HT-29 (cell line): ENCODE results near the gene ANXA2R. TPM values are rescaled to one million over a fixed set of nuclear protein-coding genes. Genes with fewer than 3 reads are reported as not detected.
"Not testable (repeated sequence)": the region's sequence is repeated elsewhere in the genome, so short reads cannot be mapped to it uniquely, and the experiment has no call there.

Source experiments
- DNase-seq: peaks from one replicate; pipeline ENCODE4 v3.0.0-alpha.2; 2015; ENCODE audit warnings: low spot score
- total RNA-seq: library from RNA; depleted of rRNA; stranded (reverse); fragments of >200 nt; shearing (Covaris generic); gene quantifications from 2 replicates; pipeline ENCODE4 v1.2.3, GENCODE V29; 2014; rRNA removed

Gene ANXA2R
- 21.1 and 22.7 TPM in 2 replicates for total RNA-seq

GRCh38 chr5:43040287-43041098 lies at the start of gene ANXA2R:
TSS of gene ANXA2R (minus strand) at chr5:43040319. CDS start at chr5:43040046, 273 bp downstream.
- DNase-seq = peak; percentile 100

GRCh38 chr5:43086118-43086908 lies 46.2 kb upstream of the ANXA2R start:
- DNase-seq = not testable (repeated sequence)

DNA sequence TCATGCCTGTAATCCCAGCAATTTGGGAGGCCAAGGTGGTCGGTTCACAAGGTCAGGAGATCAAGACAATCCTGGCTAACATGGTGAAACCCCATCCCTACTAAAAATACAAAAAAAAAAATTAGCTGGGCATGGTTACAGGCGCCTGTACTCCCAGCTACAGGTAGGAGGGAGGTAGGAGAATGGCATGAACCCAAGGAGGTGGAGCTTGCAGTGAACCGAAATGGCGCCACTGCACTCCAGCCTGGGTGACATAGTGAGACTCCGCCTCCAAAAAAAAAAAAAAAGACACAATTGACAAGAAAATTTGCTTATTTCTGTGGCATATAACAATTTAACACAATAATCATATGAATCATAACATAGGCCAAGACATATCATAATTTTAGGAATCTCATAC lies 45.3 kb upstream of the ANXA2R start:
- DNase-seq = no peak

GRCh38 chr5:43084468-43084867 lies 44.3 kb upstream of the ANXA2R start:
- DNase-seq = not testable (repeated sequence)

- DNase-seq = not testable (repeated sequence)
Measured at GRCh38 chr5:43081345-43081744, 41.2 kb upstream of the ANXA2R start.

DNA sequence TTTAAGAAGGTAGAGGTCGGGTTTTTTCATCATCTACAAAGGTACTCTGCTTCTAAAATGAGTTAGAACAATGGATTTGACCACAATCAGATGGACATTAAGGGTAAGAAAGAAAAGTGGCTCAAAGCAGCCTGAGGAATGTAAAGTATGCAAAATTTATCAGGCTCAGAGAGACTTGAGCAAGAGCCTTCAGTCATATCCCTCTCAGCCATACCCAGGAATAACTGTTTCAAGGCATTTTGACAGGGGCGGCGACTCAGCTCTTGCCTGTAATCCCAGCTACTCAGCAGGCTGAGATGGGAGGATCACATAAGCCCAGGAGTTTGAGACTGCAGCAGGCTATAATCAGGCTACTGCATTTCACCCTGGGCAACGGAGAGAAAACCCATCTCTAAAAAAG lies 38.8 kb upstream of the ANXA2R start:
- DNase-seq = no peak

- DNase-seq = not testable (repeated sequence)
Measured at GRCh38 chr5:43077446-43078191, 37.5 kb upstream of the ANXA2R start.

DNA sequence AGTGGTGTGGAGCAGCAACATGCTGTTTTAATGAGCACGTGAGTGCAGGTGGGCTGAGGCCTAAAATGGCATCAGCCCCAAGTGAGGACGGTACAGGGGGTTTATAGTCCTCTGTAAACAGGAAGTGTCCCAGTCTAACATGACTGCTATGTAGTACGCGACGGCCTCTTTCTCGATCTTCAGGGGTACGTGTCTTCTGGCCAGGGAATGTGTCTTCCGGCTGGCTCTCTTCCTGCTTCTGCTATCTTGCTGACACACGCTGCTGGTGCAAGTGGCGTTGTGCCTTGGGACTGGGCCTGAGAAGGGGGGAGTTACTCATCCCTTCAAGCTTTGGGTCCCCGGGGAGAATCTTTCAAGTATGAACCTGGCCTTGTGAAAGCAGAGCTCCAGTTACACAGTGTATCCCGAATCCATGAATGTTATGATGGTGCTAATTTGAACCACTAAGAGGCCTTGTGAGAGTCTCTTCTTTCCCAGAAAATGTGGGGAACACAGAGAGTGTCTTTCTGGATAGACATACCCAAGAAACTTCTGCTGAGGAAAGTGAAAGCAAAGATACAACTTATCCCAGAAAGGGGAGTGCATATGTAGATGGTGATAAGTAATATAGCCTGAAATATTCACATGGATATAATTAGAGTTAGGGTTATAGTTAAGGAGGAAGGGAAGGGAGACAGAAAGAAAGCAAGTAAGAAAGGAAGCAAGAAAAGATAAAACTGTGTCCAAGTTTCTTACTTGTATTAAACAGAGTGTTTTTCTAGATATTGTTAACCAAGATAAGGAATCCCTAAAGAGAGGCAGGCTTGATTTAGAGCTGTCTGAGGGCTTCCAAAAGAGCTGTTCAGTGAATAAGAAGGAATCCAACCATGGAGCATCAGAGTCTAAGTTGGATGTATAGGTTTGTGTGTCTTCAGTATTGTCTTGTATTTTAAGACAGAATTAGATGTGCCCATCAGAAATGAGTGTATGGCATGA lies 35.5 kb upstream of the ANXA2R start:
- DNase-seq = no peak

GRCh38 chr5:43074987-43075318 lies 34.8 kb upstream of the ANXA2R start:
- DNase-seq = no peak

GRCh38 chr5:43073597-43074546 lies 33.8 kb upstream of the ANXA2R start:
- DNase-seq = peak; percentile 80

- DNase-seq = not testable (repeated sequence)
Measured at GRCh38 chr5:43069401-43069720, 29.2 kb upstream of the ANXA2R start.

DNA sequence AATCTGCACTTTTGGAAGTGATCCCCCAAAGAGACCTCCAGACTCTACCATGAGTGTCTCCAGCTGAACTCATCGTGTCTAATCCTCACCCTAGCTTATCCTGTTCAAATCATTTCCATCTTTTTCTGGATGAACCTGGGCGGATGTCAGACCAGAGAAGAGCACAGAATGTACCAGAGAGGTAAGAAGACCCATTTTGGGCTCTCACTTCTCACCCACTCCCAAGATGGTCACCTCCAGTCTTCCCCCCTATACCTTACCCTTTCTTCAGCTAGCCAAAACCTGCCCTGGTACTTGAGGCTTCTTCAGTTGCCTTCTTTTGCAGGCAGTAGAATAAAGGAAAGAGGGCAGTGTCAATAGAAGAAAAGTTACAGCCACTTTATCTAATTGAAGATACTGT lies 27.9 kb upstream of the ANXA2R start:
- DNase-seq = no peak

GRCh38 chr5:43066799-43067741 lies 27.0 kb upstream of the ANXA2R start:
- DNase-seq = peak; percentile 98

DNA sequence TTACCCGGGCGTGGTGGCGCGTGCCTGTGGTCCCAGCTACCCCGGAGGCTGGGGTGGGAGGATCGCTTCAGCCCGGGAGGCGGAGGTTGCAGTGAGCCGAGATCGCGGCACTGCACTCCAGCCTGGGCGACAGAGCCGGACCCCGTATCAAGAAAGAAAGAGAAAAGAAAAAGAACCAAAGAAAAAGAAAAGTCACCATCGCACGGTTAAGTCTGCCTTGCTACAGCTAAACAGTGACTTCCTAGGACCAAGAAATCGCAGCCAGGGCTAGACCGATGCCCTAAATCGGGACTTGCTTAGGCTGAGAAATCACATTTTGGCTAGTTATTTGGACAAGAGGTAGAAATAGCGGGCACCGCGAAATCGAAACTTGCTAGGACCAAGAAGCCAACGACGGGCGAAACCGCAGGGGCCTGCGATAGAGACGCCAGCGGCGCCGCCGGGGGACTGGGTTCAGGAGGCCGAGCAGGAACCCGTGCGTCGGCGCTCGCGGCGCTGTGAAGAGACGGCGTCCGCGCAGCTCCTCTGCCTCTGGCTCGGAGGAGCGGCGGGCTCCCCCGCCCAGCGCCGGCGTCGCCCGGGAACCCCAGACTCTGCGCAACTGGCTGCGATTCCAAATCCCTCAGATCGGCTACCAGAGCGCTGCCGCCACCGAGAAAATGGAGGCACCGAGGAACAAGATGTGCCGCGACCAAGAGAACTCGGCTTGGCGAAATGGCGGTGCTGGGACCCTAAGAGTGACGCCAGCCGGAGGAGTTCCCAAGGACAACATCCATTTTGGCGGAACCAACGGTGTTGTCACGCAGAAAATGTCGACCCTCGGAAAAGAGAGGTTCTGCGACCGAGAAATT lies 26.1 kb upstream of the ANXA2R start:
- DNase-seq = peak; percentile 78

- DNase-seq = peak; percentile 77
Measured at GRCh38 chr5:43065387-43065947, 25.3 kb upstream of the ANXA2R start.

- peak; percentile 83 for DNase-seq
Measured at GRCh38 chr5:43063721-43064171, 23.6 kb upstream of the ANXA2R start.
